ENCODE measurements around the gene TTF2.
"Not testable (repeated sequence)": the region's sequence is repeated elsewhere in the genome, so short reads cannot be mapped to it uniquely, and the experiment has no call there.

The TTF2 gene

DNA sequence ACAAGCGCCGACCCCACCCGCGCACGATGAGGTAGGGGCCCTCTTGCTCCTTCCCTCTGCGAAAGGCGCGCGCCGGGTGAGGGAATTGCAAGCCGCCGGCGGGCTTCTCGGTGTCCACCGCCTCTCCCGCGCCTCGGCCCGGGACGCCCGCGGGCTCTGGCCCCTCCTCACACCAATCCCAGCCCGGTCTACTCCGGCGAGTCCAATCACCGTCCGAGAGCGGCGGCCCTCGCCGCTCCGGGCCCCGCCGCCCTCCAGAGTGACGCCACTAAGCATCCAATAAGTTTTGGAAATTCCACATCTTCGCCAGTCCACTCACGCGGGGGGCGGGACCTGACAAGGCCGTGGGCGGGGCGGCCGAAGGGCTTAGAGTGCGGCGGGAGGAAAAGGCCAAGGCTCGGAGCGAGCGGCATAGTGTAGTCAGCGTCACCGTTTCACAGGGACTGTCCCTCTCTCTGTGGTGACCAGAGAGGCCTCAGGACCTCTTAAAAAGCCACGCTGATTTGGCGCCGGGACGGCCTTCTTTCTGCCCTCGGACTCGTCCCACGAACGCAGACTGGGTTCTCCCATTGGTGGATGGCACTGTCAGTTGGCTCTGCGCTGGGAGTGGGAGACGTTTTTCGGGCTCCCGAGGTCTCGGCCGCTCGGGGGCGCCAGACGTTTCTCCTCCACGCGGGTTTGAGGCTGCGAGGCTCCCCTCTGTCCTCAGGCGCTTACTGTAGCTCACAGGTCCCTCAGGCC is 61.6 kb downstream of the TTF2 start, which contains the start of gene TRIM45:
Gene TRIM45 (minus strand): TSS at position 161 of the 741 bp plus-strand sequence. CDS start 548 bp downstream, outside the sequence.
- DNase-seq (ENCODE audit: low read depth) = peak; percentile 94

GRCh38 chr1:117122330-117123025 is 62.4 kb downstream of the TTF2 start:
- DNase-seq (ENCODE audit: low read depth) = no peak

DNA sequence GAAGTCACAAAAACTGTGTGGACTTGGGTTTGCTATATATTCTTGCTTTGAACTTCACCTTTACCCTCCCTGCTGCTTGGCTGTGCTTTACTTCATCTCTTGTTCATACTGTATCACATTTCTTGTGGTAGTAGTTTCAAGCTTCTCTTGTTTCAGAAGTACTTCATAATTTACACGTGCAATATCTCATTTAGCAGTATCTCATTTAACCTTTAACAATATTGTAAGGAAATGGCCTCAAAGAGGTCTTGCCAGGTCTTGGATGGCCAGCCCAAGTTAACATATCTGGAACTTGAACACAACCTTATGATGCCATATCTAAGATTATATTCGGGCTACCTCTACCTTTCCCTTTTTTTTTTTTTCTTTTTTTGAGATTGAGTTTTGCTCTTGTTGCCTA is 63.1 kb downstream of the TTF2 start:
- no peak for DNase-seq (ENCODE audit: low read depth)

GRCh38 chr1:117124661-117125060 is 64.5 kb downstream of the TTF2 start:
- DNase-seq (ENCODE audit: low read depth) = no peak

GRCh38 chr1:117127795-117128194 is 67.7 kb downstream of the TTF2 start:
- no peak for DNase-seq (ENCODE audit: low read depth)

DNA sequence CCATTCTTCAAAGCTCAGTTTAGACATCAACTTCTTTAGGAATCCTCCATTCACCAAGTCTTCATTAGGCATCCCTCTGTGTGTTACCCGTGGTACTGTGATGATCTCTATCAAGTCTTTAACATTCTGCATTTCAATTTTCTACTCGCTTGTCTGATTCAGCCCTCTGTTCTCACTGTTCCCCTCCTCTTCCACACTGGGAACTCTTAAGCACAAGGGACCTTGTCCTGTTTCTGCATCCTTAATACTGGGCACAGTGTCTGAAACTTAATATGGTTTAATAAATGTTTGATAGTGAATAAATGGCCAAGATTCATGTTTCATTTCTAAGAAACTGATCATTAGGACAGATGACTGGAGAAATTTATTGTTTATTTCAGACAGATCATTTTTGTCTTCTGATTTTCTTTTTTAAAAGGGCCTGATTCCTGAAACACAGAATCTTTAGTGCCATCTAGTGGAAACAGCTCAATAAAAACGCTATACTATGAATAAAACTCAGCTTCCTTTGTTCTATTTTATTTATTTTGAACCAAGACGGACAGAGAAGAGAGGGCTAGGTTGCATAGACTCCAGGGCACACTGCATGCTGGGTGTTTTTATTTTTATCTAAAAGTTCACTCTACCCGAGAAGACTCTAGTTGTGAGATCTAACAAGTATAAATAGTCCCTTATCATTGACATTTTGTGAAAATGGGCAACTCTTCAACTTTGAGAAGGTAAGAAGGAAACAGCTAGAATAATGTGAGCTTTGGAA is 68.4 kb downstream of the TTF2 start:
- DNase-seq (ENCODE audit: low read depth) = peak; percentile 33

DNA sequence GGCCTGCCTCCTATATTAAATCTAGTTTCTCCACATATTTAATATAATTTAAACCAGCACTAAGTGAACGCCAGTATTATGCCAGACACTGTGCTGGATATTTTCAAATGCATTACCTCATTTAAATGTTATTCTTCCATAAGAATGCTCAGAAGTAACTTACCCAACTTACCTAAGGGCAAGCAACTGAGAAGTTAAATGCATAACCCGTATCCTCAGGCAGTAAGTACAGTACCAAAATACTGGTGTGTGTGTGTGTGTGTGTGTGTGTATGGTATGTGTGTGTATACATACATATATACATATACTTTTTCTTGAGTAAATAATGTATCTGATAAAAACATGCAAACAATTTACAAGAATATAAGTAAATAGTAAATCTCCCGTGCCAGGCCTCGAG is 70.4 kb downstream of the TTF2 start:
- DNase-seq (ENCODE audit: low read depth) = no peak

GRCh38 chr1:117135329-117135728 is 75.2 kb downstream of the TTF2 start:
- no peak for DNase-seq (ENCODE audit: low read depth)

DNA sequence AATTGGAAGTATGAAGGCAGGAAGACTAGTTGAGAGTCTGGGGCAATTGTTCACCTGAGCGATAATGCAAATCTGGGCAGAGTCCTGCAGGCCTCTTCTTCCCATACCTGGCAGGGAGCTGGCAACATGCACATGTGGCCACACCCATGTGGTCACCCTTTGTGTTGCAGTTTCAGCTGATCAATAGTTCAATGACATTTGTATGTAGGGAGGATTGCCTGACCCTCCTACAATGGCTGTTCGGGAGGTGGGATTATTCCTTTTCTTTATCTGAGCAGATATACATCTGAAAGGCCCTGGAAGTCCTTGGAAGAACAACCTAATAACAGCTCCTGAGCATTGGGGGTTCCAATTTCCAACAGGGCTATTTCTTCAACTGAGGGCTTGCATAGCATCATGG is 76.6 kb downstream of the TTF2 start:
- no peak for DNase-seq (ENCODE audit: low read depth)

DNA sequence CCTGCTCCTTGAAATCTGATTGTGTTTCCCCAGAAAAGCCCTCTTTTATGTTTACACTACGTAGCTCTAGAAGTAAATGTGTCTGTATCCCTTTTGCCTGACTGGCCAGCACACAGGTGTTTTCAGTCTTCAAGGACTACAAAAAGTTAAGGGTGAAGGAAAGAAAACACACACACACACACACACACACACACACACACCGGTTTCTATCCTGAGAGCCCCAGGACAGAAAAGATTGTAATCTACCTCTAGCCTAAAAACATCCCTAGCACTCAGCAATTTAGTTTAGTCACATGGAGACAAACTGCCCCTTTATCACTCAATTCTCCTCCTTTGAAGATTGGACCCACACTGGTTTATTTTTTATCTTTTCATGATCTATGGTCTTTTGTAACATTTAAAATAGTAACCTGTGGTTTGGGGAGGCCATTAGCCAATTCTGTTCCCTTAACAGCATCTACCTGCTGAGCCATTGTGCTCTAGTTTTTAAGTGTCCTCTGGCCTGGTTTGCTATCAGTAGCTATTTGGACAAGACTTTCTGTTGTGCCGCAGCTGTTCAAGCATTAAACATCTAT is 77.2 kb downstream of the TTF2 start:
- DNase-seq (ENCODE audit: low read depth) = no peak

GRCh38 chr1:117138106-117138505 is 78.0 kb downstream of the TTF2 start:
- no peak for DNase-seq (ENCODE audit: low read depth)

DNA sequence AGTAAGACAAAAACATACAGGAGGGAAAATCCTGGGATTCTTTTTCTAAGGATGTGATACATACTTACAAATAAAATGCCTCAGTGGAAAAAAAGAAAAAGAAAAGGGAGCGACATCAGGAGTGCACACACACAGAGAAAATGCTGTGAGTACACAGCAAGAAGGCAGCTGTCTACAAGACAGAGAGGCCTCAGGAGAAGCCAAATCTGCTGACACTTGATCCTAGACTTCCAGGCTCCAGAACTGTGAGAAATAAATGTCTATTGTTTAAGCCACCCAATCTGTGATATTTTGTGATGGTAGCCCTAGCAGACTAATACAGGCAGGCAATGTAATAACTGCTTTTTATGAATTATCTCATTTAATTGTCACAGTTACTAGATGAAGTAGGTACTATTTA is 78.4 kb downstream of the TTF2 start:
- no peak for DNase-seq (ENCODE audit: low read depth)

DNA sequence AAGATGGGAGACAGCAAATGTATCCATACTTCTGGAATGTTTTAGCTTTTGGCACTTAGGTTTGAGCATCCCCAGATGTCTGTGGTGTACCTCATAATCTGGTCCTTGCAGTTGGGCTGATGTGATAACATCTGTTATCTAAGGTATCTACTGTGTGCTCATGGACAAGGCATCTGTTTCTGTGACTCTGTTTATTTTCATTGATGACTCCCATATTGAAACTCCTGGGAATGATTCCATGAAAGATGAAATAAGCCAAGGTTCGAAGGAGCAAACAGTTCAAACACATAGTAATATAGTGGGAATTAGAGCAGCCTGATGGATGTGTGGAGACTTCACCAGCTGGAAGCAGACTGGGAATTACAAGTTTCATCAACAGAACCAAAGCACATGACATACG is 82.1 kb downstream of the TTF2 start:
- no peak for DNase-seq (ENCODE audit: low read depth)

- no peak for DNase-seq (ENCODE audit: low read depth)
Observed at GRCh38 chr1:117143172-117143571, 83.0 kb downstream of the TTF2 start.

DNA sequence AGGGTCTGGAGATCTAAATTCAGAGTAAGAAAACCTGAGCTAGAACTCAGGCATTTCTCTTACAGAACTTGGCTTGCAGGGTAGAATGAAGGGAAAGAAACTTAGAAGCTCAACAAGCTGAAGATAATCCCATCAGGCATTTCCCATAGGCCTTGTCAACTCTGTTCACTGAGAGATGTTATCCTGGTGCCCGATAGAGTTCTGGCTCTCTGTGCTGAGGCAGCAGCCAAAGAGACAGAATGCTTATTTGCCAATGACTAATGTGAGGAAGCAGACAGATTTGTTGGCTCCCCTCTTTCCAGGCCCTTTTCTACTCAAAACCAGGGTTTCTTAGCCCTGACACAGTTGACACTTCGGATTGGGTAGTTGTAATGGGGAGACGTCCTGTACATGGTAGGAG is 83.7 kb downstream of the TTF2 start:
- DNase-seq (ENCODE audit: low read depth) = no peak

DNA sequence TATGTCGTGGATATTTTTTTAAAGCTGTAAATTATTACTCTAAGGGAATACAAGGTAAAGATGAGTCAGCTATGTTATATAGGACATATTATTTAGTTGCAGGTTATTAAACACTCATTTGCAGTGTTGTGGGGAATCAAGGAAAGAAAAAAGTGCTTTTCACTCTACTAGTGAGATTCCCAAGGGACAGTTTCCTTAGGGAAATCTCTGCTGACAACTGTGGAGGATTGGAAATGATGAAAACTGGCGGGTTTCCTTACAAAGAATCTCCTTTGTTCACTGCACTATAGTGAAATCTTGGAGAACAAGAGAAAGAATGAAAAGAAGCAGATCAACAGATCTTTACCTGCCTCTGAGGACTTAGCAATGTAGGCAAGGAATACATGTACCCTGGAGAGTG is 85.9 kb downstream of the TTF2 start:
- DNase-seq (ENCODE audit: low read depth) = no peak

GRCh38 chr1:117146575-117147340 is 86.6 kb downstream of the TTF2 start:
- DNase-seq (ENCODE audit: low read depth) = peak; percentile 82

DNA sequence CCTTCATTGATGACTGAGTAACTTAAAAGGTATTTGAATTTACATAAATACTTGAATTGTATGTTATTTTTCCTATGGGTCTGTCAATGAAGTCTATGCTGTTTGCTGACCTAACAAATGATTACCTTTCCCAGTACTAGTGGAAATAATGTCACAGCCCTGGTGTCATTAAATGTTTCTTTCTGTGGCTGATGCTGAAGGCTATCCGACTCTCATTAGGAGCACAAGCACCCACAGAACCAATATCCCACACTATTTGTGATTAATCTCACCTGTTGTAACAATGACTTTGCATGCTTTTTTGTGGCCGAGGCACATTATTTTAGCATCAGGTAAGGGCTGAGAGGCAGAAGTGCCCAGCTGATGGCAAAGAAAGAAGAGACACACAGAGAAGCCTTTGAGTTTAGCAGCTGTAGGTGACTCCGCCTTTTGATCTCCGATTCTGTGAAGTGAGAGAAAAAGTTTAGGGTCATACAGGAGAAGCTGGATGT is 87.3 kb downstream of the TTF2 start:
- no peak for DNase-seq (ENCODE audit: low read depth)

DNA sequence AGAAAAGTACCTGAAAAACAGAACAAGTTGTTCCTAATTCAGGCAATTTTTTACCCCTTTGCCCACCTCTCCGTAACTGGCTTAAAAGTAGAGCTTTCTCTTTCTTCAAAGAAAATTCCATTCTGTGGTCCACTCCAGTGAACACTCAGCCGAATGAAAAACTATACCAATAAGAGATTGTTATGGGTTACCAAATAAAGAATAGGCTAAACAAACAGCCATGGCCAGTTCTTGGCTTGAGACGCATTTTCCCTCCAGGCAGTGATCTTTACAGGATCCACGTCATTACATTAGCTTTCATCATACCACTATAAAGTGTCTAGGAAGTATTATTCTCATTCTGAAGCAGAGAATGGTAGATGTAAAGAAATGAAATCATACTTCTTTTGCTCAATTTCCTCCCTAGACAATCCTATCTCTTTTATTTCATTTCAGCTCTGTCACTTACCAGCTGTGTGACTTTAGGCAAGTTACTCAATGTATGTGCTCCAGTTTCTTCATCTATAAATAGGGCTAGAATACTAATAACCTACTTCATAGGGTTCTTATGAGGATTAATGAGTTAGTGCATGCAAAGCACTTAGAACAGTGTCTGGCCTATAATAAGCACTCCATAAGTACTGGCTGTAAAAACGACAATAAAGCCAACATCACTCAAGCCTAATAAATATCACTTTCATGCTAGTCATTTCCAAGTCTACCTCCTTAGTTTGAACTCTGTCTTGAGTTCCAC is 87.9 kb downstream of the TTF2 start:
- no peak for DNase-seq (ENCODE audit: low read depth)

- no peak for DNase-seq (ENCODE audit: low read depth)
Observed at GRCh38 chr1:117150316-117150715, 90.2 kb downstream of the TTF2 start.

- not testable (repeated sequence) for DNase-seq (ENCODE audit: low read depth)
Observed at GRCh38 chr1:117151305-117151704, 91.2 kb downstream of the TTF2 start.

Measured in stromal cell of bone marrow (primary cell).